ENCODE data around the gene LMO7.

Gene LMO7

GRCh38 chr13:75635828-75636435 is at the start of gene LMO7:
Gene LMO7, plus strand, starts transcription at chr13:75636330. Its CDS starts 328 bp downstream, at chr13:75636658.
- DNase-seq (ENCODE audit: extremely low spot score, insufficient read length, low read depth) (peak; percentile 46), FAIRE-seq (no peak)

DNA sequence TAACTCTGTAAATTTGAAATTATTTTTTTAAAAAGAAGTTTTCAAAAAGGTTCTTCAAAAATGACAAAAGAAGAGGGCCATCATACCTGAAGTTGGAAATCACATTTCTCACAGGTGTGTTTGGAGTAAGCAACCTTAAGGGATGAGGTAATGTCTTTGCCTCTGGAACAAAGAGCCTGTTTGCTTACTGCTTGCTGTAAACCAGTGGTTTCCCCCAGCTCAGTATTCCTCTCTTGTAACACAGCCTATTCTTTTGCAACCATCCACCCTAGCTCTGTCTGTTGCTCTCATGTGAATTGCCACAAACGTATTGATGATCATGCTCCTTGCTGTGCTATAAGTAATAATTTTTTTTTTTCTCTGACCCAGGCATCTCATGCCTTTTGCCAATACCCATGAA is 48.5 kb upstream of the LMO7 start:
- DNase-seq (ENCODE audit: extremely low spot score, insufficient read length, low read depth) = no peak
- no peak for FAIRE-seq

DNA sequence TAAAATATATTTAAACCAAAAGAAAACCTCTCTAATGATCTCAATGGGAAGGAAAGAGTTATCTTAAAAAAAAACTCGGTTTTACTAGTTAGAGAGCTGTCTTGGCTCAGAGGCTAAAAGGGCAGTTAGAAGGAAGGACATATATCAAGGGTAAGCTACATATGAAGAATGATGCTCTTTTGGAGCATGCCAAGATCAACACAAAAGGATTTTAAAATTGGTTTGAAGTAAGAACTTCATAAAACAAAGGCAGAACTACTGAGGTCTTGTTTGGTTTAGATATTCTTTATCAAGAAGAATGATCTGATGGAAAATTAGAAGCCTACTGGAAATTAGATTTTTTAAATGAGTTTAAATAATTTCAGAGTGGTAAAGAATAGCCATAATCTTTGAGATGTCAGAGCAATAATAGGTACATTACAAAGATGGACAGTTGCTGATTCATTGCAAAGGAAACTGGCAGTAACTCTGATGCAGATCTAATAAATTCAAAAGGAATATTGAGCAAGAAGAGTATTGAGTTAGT is 39.4 kb upstream of the LMO7 start:
- DNase-seq (ENCODE audit: extremely low spot score, insufficient read length, low read depth) = no peak
- no peak for FAIRE-seq

- no peak for FAIRE-seq
- no peak for DNase-seq (ENCODE audit: extremely low spot score, insufficient read length, low read depth)
Observed at GRCh38 chr13:75600371-75600770, 35.8 kb upstream of the LMO7 start.

- no peak for FAIRE-seq
Observed at GRCh38 chr13:75603038-75603437, 33.1 kb upstream of the LMO7 start.

DNA sequence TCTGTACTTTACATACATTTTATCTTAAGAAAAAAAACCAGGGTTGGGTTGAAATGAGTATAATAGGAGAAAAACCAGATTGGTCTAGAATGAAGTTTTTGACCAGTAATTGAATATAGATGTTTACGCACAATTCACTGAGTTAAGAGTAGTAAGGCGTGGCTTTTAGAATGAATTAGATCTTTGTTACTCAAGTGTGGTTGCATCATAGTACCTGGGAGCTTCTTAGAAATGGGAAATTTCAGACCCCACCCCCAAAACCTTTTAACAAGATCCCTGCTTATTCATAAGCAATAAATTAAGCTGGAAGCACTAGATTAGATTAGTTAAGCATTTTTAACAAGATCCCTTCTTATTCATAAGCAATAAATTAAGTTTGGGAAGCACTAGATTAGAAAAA is 28.7 kb upstream of the LMO7 start:
- DNase-seq (ENCODE audit: extremely low spot score, insufficient read length, low read depth) (no peak), FAIRE-seq (no peak)

More at GRCh38 chr13:75603038-75603437, 33.1 kb upstream of the LMO7 start:
- no peak for DNase-seq (ENCODE audit: extremely low spot score, insufficient read length, low read depth)

DNA sequence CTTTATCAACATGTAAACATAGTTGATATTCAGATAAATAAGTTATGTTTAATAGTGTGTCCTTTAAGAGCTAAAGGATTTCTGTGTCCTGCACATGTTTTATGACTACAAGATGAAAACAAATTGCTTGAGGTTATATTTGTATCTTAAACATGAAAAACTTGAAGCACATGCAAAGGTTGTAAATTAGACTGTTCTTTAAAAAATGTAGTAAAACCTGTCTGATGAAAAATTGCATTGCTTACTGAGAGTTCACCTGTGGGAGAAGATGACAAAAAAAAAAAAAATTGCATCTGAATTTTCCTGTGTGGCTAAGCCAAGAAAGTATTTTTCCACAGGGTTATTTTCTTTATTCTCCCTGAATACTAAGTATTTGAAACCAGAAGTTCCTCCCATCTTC is 25.7 kb upstream of the LMO7 start:
- FAIRE-seq (no peak), DNase-seq (ENCODE audit: extremely low spot score, insufficient read length, low read depth) (no peak)

DNA sequence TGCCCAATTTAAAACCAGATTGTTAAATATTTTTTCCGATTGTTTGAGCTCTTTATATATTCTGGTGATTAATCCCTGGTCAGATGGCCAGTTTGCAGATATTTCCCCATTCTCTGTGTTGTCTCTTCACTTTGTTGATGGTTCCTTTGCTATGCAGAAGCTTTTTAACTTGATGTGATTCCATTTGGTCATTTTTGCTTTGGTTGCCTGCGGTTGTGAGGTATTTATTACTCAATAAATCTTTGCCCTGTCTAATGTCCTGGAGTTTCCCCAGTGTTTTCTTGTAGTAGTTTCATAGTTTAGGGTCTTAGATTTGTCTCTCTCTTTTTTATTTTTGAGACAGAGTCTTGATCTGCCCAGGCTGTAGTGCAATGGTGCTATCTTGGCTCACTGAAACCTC is 23.8 kb upstream of the LMO7 start:
- DNase-seq (ENCODE audit: extremely low spot score, insufficient read length, low read depth) = no peak
- no peak for FAIRE-seq

DNA sequence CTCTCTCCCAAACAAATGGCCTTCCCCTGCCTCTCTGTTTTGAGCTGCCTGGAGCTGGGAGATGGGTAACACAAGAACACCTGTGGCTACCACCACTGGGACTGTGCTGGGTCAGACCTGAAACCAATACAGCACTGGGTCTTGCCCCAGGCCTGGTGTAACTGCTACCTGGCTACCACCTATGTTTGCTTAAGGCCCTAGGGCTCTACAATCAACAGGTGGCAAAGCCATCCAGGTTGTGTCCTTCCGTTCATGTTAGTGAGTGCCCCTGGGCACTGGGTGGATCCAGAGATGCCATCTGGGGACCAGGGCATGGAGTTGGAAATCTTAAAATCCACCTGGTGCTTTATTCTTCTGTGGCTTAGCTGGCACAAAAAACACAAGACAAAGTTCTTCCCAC is 18.9 kb upstream of the LMO7 start:
- DNase-seq (ENCODE audit: extremely low spot score, insufficient read length, low read depth) (no peak), FAIRE-seq (no peak)

GRCh38 chr13:75618308-75618707 is 17.8 kb upstream of the LMO7 start:
- DNase-seq (ENCODE audit: extremely low spot score, insufficient read length, low read depth) = no peak
- FAIRE-seq = no peak

DNA sequence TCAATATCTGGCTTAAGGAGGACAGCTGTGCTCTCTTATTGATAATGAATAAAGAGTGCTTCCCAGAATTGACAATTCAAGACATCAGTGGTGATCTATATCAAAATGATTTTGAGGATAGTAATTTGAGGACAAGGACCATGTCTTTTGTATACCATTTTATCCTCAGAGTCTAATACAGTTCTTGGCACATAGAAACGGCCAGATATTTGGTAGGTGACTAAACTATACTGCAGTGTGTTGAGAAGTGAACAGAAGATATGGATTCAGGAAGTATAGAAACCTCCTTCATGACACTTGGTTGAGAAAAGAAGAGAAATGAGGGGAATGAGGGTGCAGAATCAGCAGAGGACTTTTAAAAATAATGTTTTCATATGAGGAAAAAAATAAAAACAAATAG is 16.1 kb upstream of the LMO7 start:
- DNase-seq (ENCODE audit: extremely low spot score, insufficient read length, low read depth) (no peak), FAIRE-seq (no peak)

- no peak for FAIRE-seq
- DNase-seq (ENCODE audit: extremely low spot score, insufficient read length, low read depth) = no peak
Observed at GRCh38 chr13:75621147-75621546, 15.0 kb upstream of the LMO7 start.

DNA sequence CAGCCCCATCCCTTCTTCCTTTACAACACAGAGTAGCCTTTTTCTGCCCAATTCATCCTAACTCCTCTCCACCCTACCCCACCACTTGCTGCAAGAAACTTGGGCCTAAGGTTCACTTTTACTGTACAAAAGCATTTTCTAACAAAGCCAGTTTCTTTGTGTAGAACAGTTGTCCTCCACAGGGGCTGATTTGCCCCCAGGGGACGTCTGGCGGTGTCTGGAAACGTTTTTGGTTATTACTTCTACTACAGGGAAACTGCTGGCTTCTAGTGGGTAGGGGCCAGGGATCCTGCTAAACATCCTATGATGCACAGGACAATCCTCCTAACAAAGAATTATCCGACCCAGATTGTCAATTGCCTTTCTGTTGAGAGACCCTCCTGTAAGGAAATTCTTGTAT is 7.3 kb upstream of the LMO7 start:
- DNase-seq (ENCODE audit: extremely low spot score, insufficient read length, low read depth) (no peak), FAIRE-seq (no peak)

- FAIRE-seq (no peak), DNase-seq (ENCODE audit: extremely low spot score, insufficient read length, low read depth) (no peak)
Observed at GRCh38 chr13:75633285-75633684, 2.8 kb upstream of the LMO7 start.

- FAIRE-seq = no peak
- peak; percentile 2 for DNase-seq (ENCODE audit: extremely low spot score, insufficient read length, low read depth)
Observed at GRCh38 chr13:75635101-75635827, 866 bp upstream of the LMO7 start.

DNA sequence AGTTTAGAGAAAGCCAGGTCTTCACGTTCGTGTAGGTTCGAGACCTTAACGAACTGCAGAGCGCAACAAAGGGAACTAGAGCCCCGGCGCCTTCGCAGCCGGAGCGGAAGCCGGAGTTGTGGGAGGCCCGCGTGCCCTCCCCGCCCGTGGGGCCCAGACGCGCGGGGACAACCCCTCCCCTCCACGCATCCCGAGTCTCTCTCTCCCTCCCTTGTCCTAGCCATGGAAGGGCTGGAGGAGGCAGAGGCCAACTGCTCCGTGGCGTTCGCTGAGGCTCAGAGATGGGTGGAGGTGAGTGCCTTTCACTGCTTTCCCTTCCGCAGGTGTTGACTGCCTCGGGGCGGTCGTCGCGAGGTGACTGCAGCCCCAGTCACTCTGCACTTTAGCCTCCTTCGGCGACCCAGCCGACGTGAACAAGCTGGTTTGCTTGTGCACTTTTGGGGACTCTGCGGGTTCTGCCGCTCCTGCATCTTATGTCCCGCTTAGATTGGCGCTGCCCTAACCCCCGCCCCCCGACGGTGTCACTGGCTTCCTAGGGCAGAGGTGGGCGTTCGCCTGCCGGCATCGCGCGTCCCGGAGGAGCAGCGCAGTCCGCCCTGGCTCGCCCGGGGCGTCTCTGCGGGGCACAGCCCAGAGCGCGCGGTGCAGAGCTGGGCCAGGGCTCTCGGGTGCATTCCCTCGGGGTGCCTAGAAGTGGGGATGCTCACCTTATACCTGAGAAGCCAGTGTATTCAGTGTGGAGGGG is 478 bp downstream of the LMO7 start:
- FAIRE-seq = no peak
- DNase-seq (ENCODE audit: extremely low spot score, insufficient read length, low read depth) = peak; percentile 23

DNA sequence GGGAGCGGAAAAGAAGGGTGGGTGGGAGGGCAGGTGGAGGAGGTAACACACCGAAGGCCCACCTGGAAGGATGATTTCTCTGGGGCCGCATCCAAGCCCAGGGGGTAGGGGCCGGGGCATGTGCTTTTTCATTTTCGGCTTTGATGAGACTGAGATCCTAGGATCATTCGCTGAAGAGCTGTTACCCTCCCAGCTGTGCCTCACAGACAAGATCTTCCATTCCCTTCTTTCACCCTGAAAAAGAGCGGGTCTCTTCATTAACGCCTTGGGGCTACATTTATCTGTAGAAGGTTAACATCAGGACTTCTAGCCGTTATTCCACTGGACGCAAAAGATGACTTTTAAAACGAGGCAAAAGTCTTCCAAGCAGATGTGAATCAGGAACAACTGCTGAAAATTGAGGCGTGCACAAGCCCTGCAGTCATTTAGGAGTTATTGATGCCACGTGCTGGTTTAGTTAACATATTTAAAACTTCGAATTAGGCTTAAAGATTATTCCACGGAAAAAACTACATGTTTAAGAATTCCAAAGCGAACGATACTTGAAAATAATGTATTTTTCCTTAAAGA is 1.1 kb downstream of the LMO7 start:
- DNase-seq (ENCODE audit: extremely low spot score, insufficient read length, low read depth) = no peak
- FAIRE-seq = no peak

DNA sequence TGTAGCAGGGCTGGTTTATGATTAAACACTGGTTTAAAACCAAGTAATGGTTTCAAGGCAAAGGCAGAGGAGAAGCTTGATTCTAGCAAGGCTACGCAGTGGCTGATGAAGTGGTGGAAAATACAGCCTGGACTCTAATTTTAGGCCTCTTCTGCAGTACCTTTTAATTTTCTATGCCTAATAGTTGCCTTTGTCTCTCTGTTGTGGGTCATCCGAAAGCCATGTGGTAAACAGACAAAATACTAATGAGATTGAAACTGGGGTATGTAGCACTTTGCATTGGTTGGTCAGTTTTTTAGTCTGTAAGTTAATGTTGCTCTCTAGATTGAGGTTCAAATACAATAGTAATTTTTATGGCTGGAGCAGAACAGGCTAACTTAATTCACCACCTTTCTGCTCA is 3.3 kb downstream of the LMO7 start:
- DNase-seq (ENCODE audit: extremely low spot score, insufficient read length, low read depth) = no peak
- no peak for FAIRE-seq

- no peak for DNase-seq (ENCODE audit: extremely low spot score, insufficient read length, low read depth)
- no peak for FAIRE-seq
Observed at GRCh38 chr13:75641026-75641425, 4.9 kb downstream of the LMO7 start.

- no peak for DNase-seq (ENCODE audit: extremely low spot score, insufficient read length, low read depth)
- FAIRE-seq = no peak
Observed at GRCh38 chr13:75643182-75643581, 7.1 kb downstream of the LMO7 start.

GRCh38 chr13:75643693-75644092 is 7.6 kb downstream of the LMO7 start:
- no peak for FAIRE-seq
- DNase-seq (ENCODE audit: extremely low spot score, insufficient read length, low read depth) = no peak
